Superior temporal gyrus (tissue), 1 donor: ENCODE results near the gene TMEM259.

ENCODE experiments used
- DNase-seq: peaks from one replicate; pipeline ENCODE4 v3.0.0-alpha.2; 2016; ENCODE audit errors: extremely low spot score

The TMEM259 gene

GRCh38 chr19:962683-963400 lies 58.1 kb downstream of the TMEM259 start:
- no peak for DNase-seq

GRCh38 chr19:961866-962620 lies 58.9 kb downstream of the TMEM259 start:
- no peak for DNase-seq

DNA sequence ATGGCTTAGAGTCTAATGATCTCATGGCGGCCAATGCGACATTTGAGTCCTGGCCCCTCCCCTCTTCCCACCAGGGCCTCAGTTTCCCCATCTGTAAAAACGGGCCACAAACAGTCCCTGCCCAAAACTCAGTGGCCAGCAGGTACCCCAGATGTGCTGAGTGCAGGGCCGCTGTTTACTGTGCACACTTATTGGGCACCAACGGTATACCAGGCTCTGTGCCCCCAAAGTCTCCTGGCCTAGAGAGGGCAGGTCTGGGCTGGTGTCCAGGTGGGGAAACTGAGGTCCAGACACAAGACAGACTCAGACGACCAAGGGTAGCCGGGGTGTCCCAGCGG lies 60.4 kb downstream of the TMEM259 start:
- no peak for DNase-seq

DNA sequence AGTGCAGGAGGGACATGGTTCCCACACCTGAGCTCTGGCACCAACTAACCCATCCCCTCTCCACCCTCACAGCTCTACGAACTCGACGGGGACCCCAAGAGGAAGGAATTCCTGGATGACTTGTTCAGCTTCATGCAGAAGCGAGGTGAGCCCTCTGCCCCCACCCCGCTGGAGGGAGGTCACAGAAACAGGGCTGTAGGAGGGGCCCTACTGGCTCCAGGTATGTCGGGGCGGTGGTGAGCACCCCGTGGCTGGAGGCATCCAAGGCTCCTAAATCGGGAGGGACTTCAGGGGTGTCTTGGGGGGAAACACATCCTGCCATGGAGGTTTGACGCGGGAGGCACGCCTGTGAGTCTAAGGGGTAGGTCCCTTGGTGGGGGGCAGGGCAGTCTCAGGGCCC lies 60.9 kb downstream of the TMEM259 start:
- no peak for DNase-seq
